ENCODE measurements around the gene PGAP3.
"Not testable (repeated sequence)": the region's sequence is repeated elsewhere in the genome, so short reads cannot be mapped to it uniquely, and the experiment has no call there.

Gene PGAP3

GRCh38 chr17:39687546-39688474 is at the start of gene PGAP3:
TSS of gene PGAP3 (minus strand) at chr17:39688057. CDS start at chr17:39688014, 43 bp downstream.
- DNase-seq (ENCODE audit: low read depth in 2 of 2), result peak; percentile 77 to 79

- DNase-seq (ENCODE audit: low read depth in 2 of 2), result no peak
Observed at GRCh38 chr17:39737206-39737759, 49.4 kb upstream of the PGAP3 start.

DNA sequence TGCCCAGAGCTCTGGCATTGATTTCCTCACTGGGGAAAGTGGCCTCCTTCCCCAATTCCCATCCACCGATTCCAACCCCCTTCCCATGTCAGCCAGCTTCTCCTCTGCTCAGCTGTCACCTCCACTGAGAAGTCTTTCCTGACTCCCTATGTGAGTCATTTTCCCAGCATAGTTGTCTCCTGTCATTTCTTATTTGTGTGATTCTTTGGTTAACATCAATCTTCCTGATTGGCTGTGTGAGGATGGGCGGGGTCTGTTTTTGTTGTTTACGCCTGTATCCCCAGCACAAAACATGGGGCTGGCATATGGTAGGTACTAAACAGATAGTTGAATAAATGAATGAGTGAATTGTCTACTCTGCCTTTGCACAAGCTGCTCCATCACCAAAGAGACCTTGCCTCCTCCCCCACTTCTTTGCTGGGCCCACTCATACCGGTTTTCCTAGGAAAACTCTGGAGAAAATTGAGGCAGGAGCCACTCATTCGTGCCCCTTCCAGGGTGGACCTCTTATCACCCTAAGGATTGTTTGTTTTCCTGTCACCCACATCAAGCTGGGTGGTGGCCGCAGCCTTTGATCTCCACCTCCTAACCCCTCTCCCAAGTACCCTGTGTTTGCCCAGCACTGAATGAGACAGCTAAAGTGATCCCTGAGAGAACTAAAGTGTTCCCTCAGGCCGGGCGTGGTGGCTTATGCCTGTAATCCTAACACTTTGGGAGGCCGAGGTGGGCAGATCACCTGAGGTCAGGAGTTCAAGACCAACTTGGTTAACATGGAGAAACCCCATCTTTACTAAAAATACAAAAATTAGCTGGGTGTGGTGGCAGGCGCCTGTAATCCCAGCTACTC is 48.7 kb upstream of the PGAP3 start:
- DNase-seq (ENCODE audit: low read depth in 2 of 2), result no peak

DNA sequence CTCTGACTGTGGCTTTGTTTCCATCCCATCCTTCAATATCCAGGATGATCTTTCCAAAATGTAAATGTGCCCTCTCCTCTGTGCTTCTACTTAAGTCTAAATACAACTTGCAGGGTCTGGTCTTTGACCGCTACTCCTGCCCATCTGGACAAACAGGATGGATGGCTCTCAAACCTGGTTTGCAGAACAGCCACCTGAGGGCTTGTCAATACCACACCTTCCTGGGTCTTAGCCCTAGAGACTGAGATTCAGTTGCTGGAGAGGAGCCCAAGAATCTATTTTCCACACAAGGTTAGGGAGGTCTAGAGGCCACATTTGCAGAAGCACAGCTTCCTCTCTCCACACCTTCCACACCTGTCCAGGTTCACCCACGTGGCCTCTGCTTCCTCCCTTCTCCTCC is 48.0 kb upstream of the PGAP3 start:
- DNase-seq (ENCODE audit: low read depth in 2 of 2), result no peak

- no peak for DNase-seq (ENCODE audit: low read depth in 2 of 2)
Observed at GRCh38 chr17:39732586-39732985, 44.7 kb upstream of the PGAP3 start.

DNA sequence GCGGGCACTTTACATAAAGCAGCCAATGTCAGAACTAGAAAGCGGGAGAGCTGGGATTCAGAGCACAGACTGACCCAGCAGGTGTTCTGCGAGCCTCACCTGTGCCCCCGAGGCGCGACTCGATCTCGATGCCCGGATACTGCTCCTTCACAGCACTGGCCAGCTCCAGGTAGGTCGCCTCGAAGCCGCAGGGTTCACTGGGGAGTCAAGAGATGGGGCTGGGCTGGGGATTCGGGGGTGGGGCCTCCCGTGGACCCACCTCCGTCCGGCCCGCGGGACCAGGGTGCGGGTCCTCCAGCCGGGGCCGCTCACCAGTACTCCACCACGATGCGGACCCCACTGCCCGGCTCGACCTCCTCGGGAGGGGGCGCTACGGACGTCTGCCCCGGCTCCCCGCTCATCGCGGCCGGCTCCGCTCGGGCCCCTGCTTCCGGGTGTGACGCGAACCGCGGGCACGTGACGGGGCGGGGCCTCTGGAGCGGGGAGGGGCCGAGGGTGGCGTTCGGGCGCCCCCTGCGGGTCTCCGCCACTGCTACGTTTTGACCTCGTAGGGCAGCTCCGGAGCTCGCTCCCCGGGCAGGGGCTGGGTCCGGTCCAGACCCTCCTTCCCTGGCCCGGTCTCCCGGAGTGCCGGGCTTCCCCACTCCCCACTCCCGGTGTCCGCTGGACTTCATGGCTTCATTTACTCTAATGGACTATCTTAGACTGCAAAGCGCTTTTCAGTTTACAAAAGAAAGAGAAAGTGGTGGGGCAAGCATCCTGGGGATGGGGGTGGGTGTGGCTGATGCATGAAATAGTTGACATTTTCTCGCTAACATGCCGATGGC is 42.5 kb upstream of the PGAP3 start, which contains the start of gene MIEN1:
TSS of gene MIEN1 (minus strand) at position 438 of the 827 bp plus-strand sequence. CDS start at position 401, 37 bp downstream.
- peak; percentile 78 to 87 for DNase-seq (ENCODE audit: low read depth in 2 of 2)

DNA sequence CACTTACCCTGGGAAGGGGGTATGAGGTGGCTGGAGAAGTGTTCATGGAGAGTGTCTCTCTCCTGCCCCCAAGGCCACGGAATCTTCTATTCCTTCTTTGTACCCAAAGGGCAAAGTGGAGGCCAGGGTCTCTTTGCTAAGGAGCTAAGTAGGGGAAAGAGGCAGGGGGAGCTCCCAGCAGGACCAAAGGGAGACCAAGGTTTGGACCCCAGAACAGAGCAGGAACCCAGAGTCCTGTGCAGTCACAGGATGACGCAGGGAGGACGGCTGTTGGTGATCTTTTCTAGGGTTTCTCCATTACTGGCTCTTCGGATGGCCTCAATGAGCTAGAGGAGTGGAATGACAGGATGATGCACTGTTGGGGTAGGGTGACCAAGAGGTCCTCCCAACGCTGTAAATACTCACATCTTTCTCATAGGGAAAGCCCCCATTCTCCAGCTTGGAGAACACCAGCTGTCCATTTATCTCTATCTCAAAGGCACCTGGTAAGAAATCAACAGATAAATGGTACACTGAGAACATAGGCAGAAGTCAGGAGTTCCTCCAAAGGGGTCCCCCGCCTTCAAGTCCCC is 41.5 kb upstream of the PGAP3 start:
- DNase-seq (ENCODE audit: low read depth in 2 of 2), result no peak

DNA sequence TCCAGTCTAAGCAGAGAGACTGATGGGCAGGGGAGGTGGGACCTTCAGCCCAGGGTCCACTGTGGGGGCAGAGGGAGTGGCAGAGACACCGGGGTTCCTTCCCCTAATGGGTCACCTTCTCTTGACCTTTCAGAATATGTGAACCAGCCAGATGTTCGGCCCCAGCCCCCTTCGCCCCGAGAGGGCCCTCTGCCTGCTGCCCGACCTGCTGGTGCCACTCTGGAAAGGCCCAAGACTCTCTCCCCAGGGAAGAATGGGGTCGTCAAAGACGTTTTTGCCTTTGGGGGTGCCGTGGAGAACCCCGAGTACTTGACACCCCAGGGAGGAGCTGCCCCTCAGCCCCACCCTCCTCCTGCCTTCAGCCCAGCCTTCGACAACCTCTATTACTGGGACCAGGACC is 39.7 kb upstream of the PGAP3 start:
- DNase-seq (ENCODE audit: low read depth in 2 of 2), result no peak

DNA sequence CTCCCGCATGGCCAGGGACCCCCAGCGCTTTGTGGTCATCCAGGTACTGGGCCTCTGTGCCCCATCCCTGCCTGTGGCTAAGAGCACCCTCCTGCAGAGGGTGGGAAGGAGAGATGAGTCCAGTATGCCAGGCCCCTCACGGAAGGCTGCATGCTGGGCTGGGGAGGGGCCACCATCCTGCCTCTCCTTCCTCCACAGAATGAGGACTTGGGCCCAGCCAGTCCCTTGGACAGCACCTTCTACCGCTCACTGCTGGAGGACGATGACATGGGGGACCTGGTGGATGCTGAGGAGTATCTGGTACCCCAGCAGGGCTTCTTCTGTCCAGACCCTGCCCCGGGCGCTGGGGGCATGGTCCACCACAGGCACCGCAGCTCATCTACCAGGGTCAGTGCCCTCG is 38.8 kb upstream of the PGAP3 start:
- no peak for DNase-seq (ENCODE audit: low read depth in 2 of 2)

GRCh38 chr17:39725923-39726322 is 38.1 kb upstream of the PGAP3 start:
- DNase-seq (ENCODE audit: low read depth in 2 of 2), result not testable (repeated sequence)

DNA sequence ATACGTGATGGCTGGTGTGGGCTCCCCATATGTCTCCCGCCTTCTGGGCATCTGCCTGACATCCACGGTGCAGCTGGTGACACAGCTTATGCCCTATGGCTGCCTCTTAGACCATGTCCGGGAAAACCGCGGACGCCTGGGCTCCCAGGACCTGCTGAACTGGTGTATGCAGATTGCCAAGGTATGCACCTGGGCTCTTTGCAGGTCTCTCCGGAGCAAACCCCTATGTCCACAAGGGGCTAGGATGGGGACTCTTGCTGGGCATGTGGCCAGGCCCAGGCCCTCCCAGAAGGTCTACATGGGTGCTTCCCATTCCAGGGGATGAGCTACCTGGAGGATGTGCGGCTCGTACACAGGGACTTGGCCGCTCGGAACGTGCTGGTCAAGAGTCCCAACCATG is 36.9 kb upstream of the PGAP3 start:
- no peak for DNase-seq (ENCODE audit: low read depth in 2 of 2)

- DNase-seq (ENCODE audit: low read depth in 2 of 2), result no peak
Observed at GRCh38 chr17:39722965-39723848, 35.4 kb upstream of the PGAP3 start.

DNA sequence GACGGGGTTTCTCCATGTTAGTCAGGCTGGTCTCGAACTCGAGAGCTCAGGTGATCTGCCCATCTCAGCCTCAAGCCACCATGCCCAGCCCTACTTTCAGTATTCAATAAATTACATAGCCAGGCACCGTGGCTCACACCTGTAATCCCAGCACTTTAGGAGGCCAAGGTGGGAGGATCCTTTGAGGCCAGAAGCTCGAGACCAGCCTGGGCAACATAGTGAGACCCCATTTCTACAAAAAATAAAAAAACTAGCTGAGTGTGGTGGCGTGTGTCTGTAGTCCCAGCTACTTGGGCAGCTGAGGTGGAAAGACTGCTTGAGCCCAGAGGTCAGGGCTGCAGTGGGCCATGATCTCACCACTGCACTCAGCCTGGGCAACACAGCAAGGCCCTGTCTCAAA is 34.2 kb upstream of the PGAP3 start:
- no peak for DNase-seq (ENCODE audit: low read depth in 2 of 2)

- DNase-seq (ENCODE audit: low read depth in 2 of 2), result no peak
Observed at GRCh38 chr17:39719563-39720355, 31.9 kb upstream of the PGAP3 start.

GRCh38 chr17:39717660-39718059 is 29.8 kb upstream of the PGAP3 start:
- DNase-seq (ENCODE audit: low read depth in 2 of 2), result no peak

DNA sequence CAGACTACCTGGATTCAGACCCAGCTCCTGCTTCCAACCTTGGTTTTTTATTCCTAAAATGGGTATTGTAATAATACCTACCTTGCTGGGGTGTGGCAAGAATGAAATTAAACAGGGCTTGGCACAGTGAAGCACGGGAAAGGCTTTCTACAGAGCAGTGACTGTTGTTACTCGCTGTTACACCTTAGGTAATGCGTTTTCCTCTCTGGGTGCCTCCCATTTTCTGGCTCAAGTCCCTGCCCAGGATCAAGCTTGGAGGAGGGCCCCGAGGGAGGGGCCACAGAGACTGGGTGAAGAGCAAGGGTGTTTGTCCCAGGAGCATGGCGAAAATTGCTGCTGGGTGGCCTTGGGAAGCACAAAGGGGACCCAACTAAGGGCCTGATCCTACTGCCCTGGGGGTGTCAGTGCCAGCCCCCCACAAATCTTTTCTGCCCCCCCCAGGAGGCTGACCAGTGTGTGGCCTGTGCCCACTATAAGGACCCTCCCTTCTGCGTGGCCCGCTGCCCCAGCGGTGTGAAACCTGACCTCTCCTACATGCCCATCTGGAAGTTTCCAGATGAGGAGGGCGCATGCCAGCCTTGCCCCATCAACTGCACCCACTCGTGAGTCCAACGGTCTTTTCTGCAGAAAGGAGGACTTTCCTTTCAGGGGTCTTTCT is 29.2 kb upstream of the PGAP3 start:
- no peak for DNase-seq (ENCODE audit: low read depth in 2 of 2)

DNA sequence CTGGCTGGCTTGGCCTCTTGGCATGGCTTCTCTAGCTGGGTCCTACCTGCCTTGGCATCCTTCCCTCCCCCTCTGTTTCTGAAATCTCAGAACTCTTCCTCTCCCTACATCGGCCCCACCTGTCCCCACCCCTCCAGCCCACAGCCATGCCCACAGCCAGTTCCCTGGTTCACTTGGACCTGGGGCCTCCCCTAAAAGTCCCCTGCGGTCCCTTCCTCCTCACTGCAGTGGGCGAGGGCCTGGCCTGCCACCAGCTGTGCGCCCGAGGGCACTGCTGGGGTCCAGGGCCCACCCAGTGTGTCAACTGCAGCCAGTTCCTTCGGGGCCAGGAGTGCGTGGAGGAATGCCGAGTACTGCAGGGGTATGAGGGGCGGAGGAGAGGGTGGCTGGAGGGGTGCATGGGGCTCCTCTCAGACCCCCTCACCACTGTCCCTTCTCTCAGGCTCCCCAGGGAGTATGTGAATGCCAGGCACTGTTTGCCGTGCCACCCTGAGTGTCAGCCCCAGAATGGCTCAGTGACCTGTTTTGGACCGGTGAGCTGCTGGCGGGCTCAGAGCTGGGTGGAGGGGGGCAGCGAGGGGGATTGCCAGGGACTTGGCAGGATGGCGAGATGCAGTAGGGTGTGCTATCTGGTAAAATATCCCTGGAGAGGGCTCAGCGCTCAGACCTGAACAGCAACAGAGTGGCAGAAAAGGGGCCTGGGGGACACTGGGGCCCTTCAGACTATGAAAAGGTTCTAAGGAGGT is 28.4 kb upstream of the PGAP3 start:
- no peak for DNase-seq (ENCODE audit: low read depth in 2 of 2)

Data from stimulated activated CD8-positive, alpha-beta memory T cell treated with anti-CD3 and anti-CD28 coated beads, Interleukin-7, amount 100 ng/mL, for 4 hours (primary cell).